CD4-positive, CD25-positive, alpha-beta regulatory T cell (primary cell): ENCODE results near the gene TMEM259. TPM values are rescaled to one million over a fixed set of nuclear protein-coding genes. Genes with fewer than 3 reads are reported as not detected.

Source experiments
- ATAC-seq, 2 donors: fragments of 150-1000 bp; cut with Tn5 transposase; one replicate each; pipeline ENCODE4 v1.10.0; 2021; ENCODE audit warnings: low read depth in 2 of 2, moderate number of reproducible peaks in 2 of 2, moderate library complexity in 1 of 2
- DNase-seq, 3 donors: peaks; one replicate each; pipeline versions ENCODE4 v3.0.0 to v3.0.0-alpha.2; 2012 to 2022; ENCODE audit warnings: mixed read lengths in 1 of 3
- H3K27ac ChIP-seq: one replicate; pipeline ENCODE4 v1.7.0; 2013; ENCODE audit warnings: mild to moderate bottlenecking, low read length; ENCODE audit not compliant: insufficient read depth, poor library complexity, severe bottlenecking
- H3K27me3 ChIP-seq: one replicate; pipeline ENCODE4 v1.7.0; 2013; ENCODE audit warnings: low read length; ENCODE audit not compliant: control insufficient read depth, insufficient read depth
- H3K36me3 ChIP-seq: one replicate; pipeline ENCODE4 v1.7.0; 2013; ENCODE audit warnings: mild to moderate bottlenecking, low read length, moderate library complexity; ENCODE audit not compliant: control insufficient read depth, insufficient read depth
- H3K4me1 ChIP-seq: 2 replicates; pipeline ENCODE4 v1.7.0; 2013; ENCODE audit warnings: mild to moderate bottlenecking, low read length; ENCODE audit not compliant: insufficient read depth, control insufficient read depth, poor library complexity, severe bottlenecking
- H3K4me3 ChIP-seq: one replicate; pipeline ENCODE4 v1.7.0; 2013; ENCODE audit warnings: low read depth, mild to moderate bottlenecking, low read length, moderate library complexity
- H3K9me3 ChIP-seq, 2 experiments: 1 replicate in 1 of 2; 2 replicates in 1 of 2; pipeline ENCODE4 v1.7.0; 2013; ENCODE audit warnings: low read length in 2 of 2, mild to moderate bottlenecking in 1 of 2, moderate library complexity in 1 of 2; ENCODE audit not compliant: control insufficient read depth in 2 of 2
- H3K27ac Mint-ChIP-seq, 3 donors: one replicate each; pipeline ENCODE4 v1.8.0; 2020 to 2022; ENCODE audit warnings: mild to moderate bottlenecking in 3 of 3, mixed read lengths in 3 of 3, moderate library complexity in 2 of 3
- H3K27me3 Mint-ChIP-seq: one replicate; pipeline ENCODE4 v1.8.0; 2022; ENCODE audit warnings: mild to moderate bottlenecking, mixed read lengths
- H3K36me3 Mint-ChIP-seq: one replicate; pipeline ENCODE4 v1.8.0; 2020; ENCODE audit warnings: mixed read lengths
- H3K4me1 Mint-ChIP-seq, 4 donors: one replicate each; pipeline ENCODE4 v1.8.0; 2020 to 2022; ENCODE audit warnings: mixed read lengths in 4 of 4, mild to moderate bottlenecking in 1 of 4
- H3K4me3 Mint-ChIP-seq, 4 donors: one replicate each; pipeline ENCODE4 v1.8.0; 2020 to 2022; ENCODE audit warnings: mild to moderate bottlenecking in 4 of 4, mixed read lengths in 4 of 4, moderate library complexity in 3 of 4
- H3K9me3 Mint-ChIP-seq, 7 donors: one replicate each; pipeline ENCODE4 v1.8.0; 2020 to 2022; ENCODE audit warnings: mixed read lengths in 7 of 7, mild to moderate bottlenecking in 3 of 7, moderate library complexity in 2 of 7
- polyA plus RNA-seq, 4 donors: library from polyadenylated mRNA; unstranded; fragments of 300-500 nt; fragmentation: Illumina TruSeq; gene quantifications; one replicate each; pipeline ENCODE4 v1.2.3, GENCODE V29; 2021
- total RNA-seq: library from RNA; stranded (reverse); gene quantifications from one replicate; pipeline ENCODE4 v1.2.3, GENCODE V29; 2022

TMEM259 gene
- total and polyA plus RNA-seq, 5 donors from 2014 or later = 51.6 to 339 (median 55.1) TPM

- DNase-seq (no peak), ATAC-seq (no peak)
- no peak overlapping the region for H3K4me3 ChIP-seq
- H3K36me3 Mint-ChIP-seq = no peaks in the 10 kb centered on the region
- no peaks in the 10 kb centered on the region for H3K27me3 Mint-ChIP-seq
- H3K27ac Mint-ChIP-seq = no peak overlapping the region
- peaks cover 7% of the 10 kb centered on the region for H3K4me1 ChIP-seq
- H3K27ac ChIP-seq = no peak overlapping the region
- H3K36me3 ChIP-seq = peaks cover 17% of the 10 kb centered on the region
- no peak overlapping the region for H3K4me3 Mint-ChIP-seq
- no peaks in the 10 kb centered on the region for H3K9me3 ChIP-seq
- H3K9me3 Mint-ChIP-seq = no peaks in the 10 kb centered on the region
- peaks cover 0 to 4% (median 0%) of the 10 kb centered on the region in 4 donors for H3K4me1 Mint-ChIP-seq
- no peaks in the 10 kb centered on the region for H3K27me3 ChIP-seq
Measured at GRCh38 chr19:1010586-1011510, 10.1 kb downstream of the TMEM259 start.

GRCh38 chr19:1009981-1010538 lies 10.9 kb downstream of the TMEM259 start:
- Mint-ChIP-seq H3K27me3 (no peaks in the 10 kb centered on the region), H3K4me1 (peaks cover 0 to 2% (median 0%) of the 10 kb centered on the region in 4 donors), H3K4me3 (no peak overlapping the region), H3K36me3 (no peaks in the 10 kb centered on the region), H3K9me3 (no peaks in the 10 kb centered on the region), H3K27ac (no peak overlapping the region)
- DNase-seq (no peak), ATAC-seq (no peak)
- H3K27me3 ChIP-seq = no peaks in the 10 kb centered on the region
- H3K36me3 ChIP-seq = peaks cover 17% of the 10 kb centered on the region
- no peaks in the 10 kb centered on the region for H3K4me1 ChIP-seq
- H3K9me3 ChIP-seq = no peaks in the 10 kb centered on the region
- no peak overlapping the region for H3K4me3 ChIP-seq
- no peak overlapping the region for H3K27ac ChIP-seq

- Histone ChIP-seq H3K27me3 (no peaks in the 10 kb centered on the region), H3K9me3 (no peaks in the 10 kb centered on the region), H3K27ac (no peak overlapping the region), H3K4me3 (no peak overlapping the region), H3K4me1 (no peaks in the 10 kb centered on the region), H3K36me3 (peaks cover 17% of the 10 kb centered on the region)
- H3K9me3 Mint-ChIP-seq = no peaks in the 10 kb centered on the region
- ATAC-seq = no peak
- H3K27me3 Mint-ChIP-seq = no peaks in the 10 kb centered on the region
- H3K36me3 Mint-ChIP-seq = no peaks in the 10 kb centered on the region
- no peak overlapping the region for H3K27ac Mint-ChIP-seq
- peaks cover 0 to 3% (median 0%) of the 10 kb centered on the region in 4 donors for H3K4me1 Mint-ChIP-seq
- DNase-seq = no peak
- H3K4me3 Mint-ChIP-seq = no peak overlapping the region
Measured at GRCh38 chr19:1009041-1009980, 11.6 kb downstream of the TMEM259 start.

GRCh38 chr19:1008268-1009040 lies 12.5 kb downstream of the TMEM259 start:
- Histone ChIP-seq H3K36me3 (peaks cover 16% of the 10 kb centered on the region), H3K27ac (no peak overlapping the region), H3K4me3 (no peak overlapping the region), H3K9me3 (no peaks in the 10 kb centered on the region), H3K4me1 (no peaks in the 10 kb centered on the region), H3K27me3 (no peaks in the 10 kb centered on the region)
- Mint-ChIP-seq H3K4me3 (no peak overlapping the region), H3K4me1 (peaks cover 0 to 3% (median 0%) of the 10 kb centered on the region in 4 donors), H3K27ac (no peak overlapping the region), H3K27me3 (no peaks in the 10 kb centered on the region), H3K9me3 (no peaks in the 10 kb centered on the region), H3K36me3 (no peaks in the 10 kb centered on the region)
- no peak for ATAC-seq
- no peak for DNase-seq

GRCh38 chr19:1007399-1008251 lies 13.3 kb downstream of the TMEM259 start:
- no peak overlapping the region for H3K27ac Mint-ChIP-seq

GRCh38 chr19:1006711-1007398 lies 14.1 kb downstream of the TMEM259 start:
- Histone ChIP-seq H3K27ac (no peak overlapping the region), H3K4me1 (no peaks in the 10 kb centered on the region), H3K4me3 (no peak overlapping the region), H3K27me3 (no peaks in the 10 kb centered on the region), H3K36me3 (peaks cover 7% of the 10 kb centered on the region), H3K9me3 (no peaks in the 10 kb centered on the region)
- H3K36me3 Mint-ChIP-seq = no peaks in the 10 kb centered on the region
- no peak overlapping the region for H3K27ac Mint-ChIP-seq
- peaks cover 0 to 3% (median 0%) of the 10 kb centered on the region in 4 donors for H3K4me1 Mint-ChIP-seq
- H3K9me3 Mint-ChIP-seq = no peaks in the 10 kb centered on the region
- no peak for DNase-seq
- H3K27me3 Mint-ChIP-seq = peaks cover 7% of the 10 kb centered on the region
- no peak for ATAC-seq
- no peak overlapping the region for H3K4me3 Mint-ChIP-seq

More at GRCh38 chr19:1007399-1008251, 13.3 kb downstream of the TMEM259 start:
- peaks cover 0 to 3% (median 0%) of the 10 kb centered on the region in 4 donors for H3K4me1 Mint-ChIP-seq
- no peaks in the 10 kb centered on the region for H3K36me3 Mint-ChIP-seq
- H3K4me1 ChIP-seq = no peaks in the 10 kb centered on the region
- ATAC-seq (no peak), DNase-seq (no peak)
- no peak overlapping the region for H3K4me3 ChIP-seq
- H3K4me3 Mint-ChIP-seq = no peak overlapping the region
- no peaks in the 10 kb centered on the region for H3K9me3 ChIP-seq
- H3K27ac ChIP-seq = no peak overlapping the region
- H3K36me3 ChIP-seq = peaks cover 9% of the 10 kb centered on the region
- no peaks in the 10 kb centered on the region for H3K27me3 ChIP-seq
- H3K27me3 Mint-ChIP-seq = peaks cover under 1% of the 10 kb centered on the region
- no peaks in the 10 kb centered on the region for H3K9me3 Mint-ChIP-seq
